HEK293T (cell line): ENCODE data around the gene KCTD13.

Experiments used
- CTCF ChIA-PET: fragments of 350-600 bp; formaldehyde crosslinking; extraction: SDS; loops from one replicate; lab custom pipeline; 2021; ENCODE audit warnings: antibody characterized with exemption, inconsistent platforms; lab: Yijun Ruan, JAX
- POLR2A ChIA-PET: fragments of 350-600 bp; formaldehyde crosslinking; extraction: SDS; loops from one replicate; lab custom pipeline; 2020; ENCODE audit warnings: antibody characterized with exemption, inconsistent platforms; lab: Yijun Ruan, JAX
- DNase-seq: peaks from one replicate; pipeline ENCODE4 v3.0.0; 2012; ENCODE audit warnings: mixed read lengths; ENCODE audit errors: extremely low spot score
- ARNT ChIP-seq: fragments of 450-650 bp; IDR thresholded peaks from 2 replicates; pipeline ENCODE4 v1.6.1; 2017; ENCODE audit warnings: mild to moderate bottlenecking
- BHLHE40 ChIP-seq: fragments of 450-650 bp; IDR thresholded peaks from 2 replicates; pipeline ENCODE4 v1.6.1; 2016; ENCODE audit warnings: mild to moderate bottlenecking, moderate library complexity, borderline replicate concordance
- CTBP1 ChIP-seq: fragments of 450-650 bp; IDR thresholded peaks from 2 replicates; pipeline ENCODE4 v1.6.1; 2016; ENCODE audit warnings: borderline replicate concordance
- ELF4 ChIP-seq: fragments of 450-650 bp; IDR thresholded peaks from 2 replicates; pipeline ENCODE4 v1.6.1; 2017; ENCODE audit warnings: antibody characterized with exemption
- FOXA1 ChIP-seq: fragments of 450-650 bp; IDR thresholded peaks from 2 replicates; pipeline ENCODE4 v1.6.1; 2016; ENCODE audit warnings: mild to moderate bottlenecking
- FOXK2 ChIP-seq: fragments of 450-650 bp; IDR thresholded peaks from 2 replicates; pipeline ENCODE4 v1.6.1; 2016; ENCODE audit warnings: mild to moderate bottlenecking
- FOXM1 ChIP-seq: fragments of 450-650 bp; IDR thresholded peaks from 2 replicates; pipeline ENCODE4 v1.6.1; 2017; ENCODE audit warnings: mild to moderate bottlenecking, borderline replicate concordance
- HDGF ChIP-seq: fragments of 450-650 bp; IDR thresholded peaks from 2 replicates; pipeline ENCODE4 v1.6.1; 2017; ENCODE audit warnings: antibody characterized with exemption, borderline replicate concordance
- L3MBTL2 ChIP-seq: fragments of 450-650 bp; conservative IDR thresholded peaks from 2 replicates; pipeline ENCODE4 v1.6.1; 2016; ENCODE audit warnings: mild to moderate bottlenecking
- LEF1 ChIP-seq: fragments of 450-650 bp; IDR thresholded peaks from 2 replicates; pipeline ENCODE4 v1.6.1; 2017; ENCODE audit warnings: mild to moderate bottlenecking, borderline replicate concordance
- NFRKB ChIP-seq: fragments of 450-650 bp; IDR thresholded peaks from 2 replicates; pipeline ENCODE4 v1.6.1; 2016; ENCODE audit warnings: mild to moderate bottlenecking, moderate library complexity
- PKNOX1 ChIP-seq: fragments of 450-650 bp; IDR thresholded peaks from 2 replicates; pipeline ENCODE4 v1.6.1; 2016
- SP1 ChIP-seq: fragments of 450-650 bp; IDR thresholded peaks from 2 replicates; pipeline ENCODE4 v1.6.1; 2017
- SUZ12 ChIP-seq: fragments of 450-650 bp; IDR thresholded peaks from 2 replicates; pipeline ENCODE4 v1.6.1; 2016; ENCODE audit warnings: mild to moderate bottlenecking
- TARDBP ChIP-seq: fragments of 450-650 bp; IDR thresholded peaks from 2 replicates; pipeline ENCODE4 v1.6.1; 2016
- ZNF384 ChIP-seq: fragments of 450-650 bp; IDR thresholded peaks from 2 replicates; pipeline ENCODE4 v1.6.1; 2016

The KCTD13 gene

GRCh38 chr16:29881050-29881449 is 45.0 kb downstream of the KCTD13 start:
- DNase-seq = no peak
- TF ChIP-seq SUZ12 (no peak), HDGF (no peak), FOXA1 (no peak), L3MBTL2 (no peak), ZNF384 (no peak), FOXK2 (no peak), SP1 (no peak), ELF4 (no peak), LEF1 (no peak), ARNT (no peak), FOXM1 (no peak), CTBP1 (no peak), NFRKB (no peak), PKNOX1 (no peak), BHLHE40 (no peak), TARDBP (no peak)
- ChIA-PET POLR2A (interaction anchor here (1.3 kb wide), 1 partner anchor 19 kb away, joined by 4 read pairs; the partner anchor contains the start of genes ASPHD1 and SEZ6L2), CTCF (no interaction called here)

- no peak for DNase-seq
- ChIA-PET POLR2A (interaction anchor here (1.2 to 1.5 kb wide), 3 partner anchors 21 to 50 kb away, joined by 3 to 7 read pairs (median 4); partner anchors contain the start of gene SEZ6L2), CTCF (interaction anchor here (1.4 kb wide), 1 partner anchor 10 kb away, joined by 4 read pairs; no protein-coding TSS in a partner anchor)
- no peak for TF ChIP-seq FOXK2
- TF ChIP-seq ARNT = no peak
- no peak for TF ChIP-seq ZNF384
- TF ChIP-seq FOXM1 = no peak
- no peak for TF ChIP-seq HDGF
- no peak for TF ChIP-seq LEF1
- TF ChIP-seq ELF4 = no peak
- TF ChIP-seq FOXA1 = no peak
- TF ChIP-seq L3MBTL2 = no peak
- TF ChIP-seq BHLHE40 = no peak
- TF ChIP-seq NFRKB = no peak
- no peak for TF ChIP-seq CTBP1
- no peak for TF ChIP-seq TARDBP
- TF ChIP-seq SUZ12 = no peak
- no peak for TF ChIP-seq PKNOX1
- TF ChIP-seq SP1 = no peak
Measured at GRCh38 chr16:29878172-29878571, 47.9 kb downstream of the KCTD13 start.

- TF ChIP-seq FOXA1 (no peak), FOXM1 (no peak), BHLHE40 (no peak), PKNOX1 (no peak), L3MBTL2 (peak; percentile 85)
- CTCF ChIA-PET = interaction anchor here (1.2 to 1.4 kb wide), 2 partner anchors 9 to 29 kb away, joined by 3 to 4 read pairs; no protein-coding TSS in a partner anchor
- peak; percentile 94 for DNase-seq
- POLR2A ChIA-PET = interaction anchor here (1.0 to 1.5 kb wide), 4 partner anchors 11 to 51 kb away, joined by 3 to 7 read pairs (median 4); partner anchors contain the start of gene SEZ6L2
Measured at GRCh38 chr16:29877266-29877961, 48.6 kb downstream of the KCTD13 start.

- TF ChIP-seq ARNT = no peak
- TF ChIP-seq ZNF384 = no peak
- no peak for TF ChIP-seq CTBP1
- TF ChIP-seq NFRKB = no peak
- no peak for TF ChIP-seq PKNOX1
- CTCF ChIA-PET = interaction anchor here (1.2 kb wide), 1 partner anchor 28 kb away, joined by 3 read pairs; no protein-coding TSS in a partner anchor
- POLR2A ChIA-PET = interaction anchor here (1.0 to 1.5 kb wide), 2 partner anchors 12 to 23 kb away, joined by 3 to 7 read pairs; partner anchors contain the start of gene SEZ6L2
- DNase-seq = no peak
Measured at GRCh38 chr16:29876594-29877249, 49.3 kb downstream of the KCTD13 start.

GRCh38 chr16:29876217-29876593 is 49.8 kb downstream of the KCTD13 start:
- TF ChIP-seq FOXM1 (no peak), TARDBP (no peak), CTBP1 (no peak), NFRKB (no peak), ELF4 (no peak), ZNF384 (no peak)
- ChIA-PET POLR2A (interaction anchor here (1.4 kb wide), 1 partner anchor 50 kb away, joined by 6 read pairs; the partner anchor contains the start of gene KCTD13), CTCF (no interaction called here)
- no peak for DNase-seq
